HepG2 (cell line): ENCODE results near the gene GAB3.

Experiments
- CBX2 ChIP-seq, 2 experiments: fragments of 200-600 bp in 1 of 2; sonication (generic); formaldehyde crosslinking in 1 of 2; IDR thresholded peaks; 2 replicates each; pipeline versions ENCODE4 v1.7.0 to v1.8.1; 2018 to 2022; ENCODE audit warnings: low read depth in 2 of 2, low read length in 1 of 2, mild to moderate bottlenecking in 1 of 2, missing genetic modification reagents in 1 of 2
- POLR2A ChIP-seq, 2 experiments: IDR thresholded peaks; 2 replicates each; pipeline ENCODE4 v1.6.1; 2011; ENCODE audit warnings: low read depth in 2 of 2, low read length in 2 of 2, mild to moderate bottlenecking in 1 of 2, moderate library complexity in 1 of 2; ENCODE audit not compliant: insufficient read depth in 1 of 2

DNA sequence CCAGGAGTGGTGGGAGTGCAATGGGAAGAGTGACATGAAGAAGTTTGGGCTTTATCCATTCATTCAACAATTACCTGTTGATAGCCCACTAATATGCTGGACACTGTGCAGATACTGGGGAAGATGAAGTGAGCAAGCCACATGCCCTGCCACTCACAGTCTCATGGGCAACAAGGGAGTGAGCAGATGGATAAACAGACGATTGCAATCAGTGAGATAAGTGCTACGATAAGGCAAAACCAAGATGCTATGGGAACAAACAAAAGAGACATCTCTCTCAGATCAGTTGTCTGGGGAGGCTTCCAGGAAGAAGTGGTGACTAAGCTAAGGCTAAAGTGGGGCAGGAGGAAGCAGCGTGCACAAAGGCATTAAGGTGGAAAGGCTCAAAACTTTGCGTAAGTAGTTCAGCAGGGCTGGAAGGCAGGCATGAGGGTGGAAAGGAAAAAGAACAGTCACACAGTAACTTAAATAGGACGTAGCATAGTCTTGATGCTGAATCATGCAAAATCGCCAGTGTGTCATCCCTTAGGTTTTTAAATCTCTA, 31.7 kb downstream of the GAB3 start:
- TF ChIP-seq POLR2A (IDR thresholded peaks at IDR 0.05; ENCODE audit: insufficient read depth in 1 of 2, low read depth in 2 of 2, low read length in 2 of 2) (no peak), CBX2 (IDR thresholded peaks at IDR 0.05; ENCODE audit: low read depth, low read length) (no peak), CBX2 (CRISPR knock-in tag; IDR thresholded peaks at IDR 0.05; ENCODE audit: low read depth) (no peak)
